ENCODE measurements around the gene ZFP30.

- TF ChIP-seq CTCF (IDR thresholded peaks at IDR 0.05) (no peak), POLR2A (IDR thresholded peaks at IDR 0.05; ENCODE audit: low read depth) (no peak)
Measured at GRCh38 chr19:37698216-37698615, 43.0 kb upstream of the ZFP30 start.
